SK-N-MC (cell line): ENCODE measurements around the gene MYO16.

Experiments used
- EZH2 ChIP-seq: fragments of 200-600 bp; sonication (generic); IDR thresholded peaks from one replicate; pipeline ENCODE4 v1.6.1; 2017; ENCODE audit warnings: antibody characterized with exemption
- POLR2AphosphoS5 ChIP-seq: IDR thresholded peaks from 2 replicates; pipeline ENCODE4 v1.6.1; 2012; ENCODE audit warnings: mild to moderate bottlenecking, low read depth, low read length, borderline replicate concordance

GRCh38 chr13:108807841-108808240, 178.4 kb downstream of the MYO16 start:
- TF ChIP-seq POLR2AphosphoS5 (no peak), EZH2 (no peak)
